ENCODE measurements around the gene ATRIP. TPM values are rescaled to one million over a fixed set of nuclear protein-coding genes. Genes with fewer than 3 reads are reported as not detected.
A peak's percentile ranks its signal among the peaks of the same experiment; 100 is the strongest.

The ATRIP gene
- polyA plus RNA-seq, 1 donor from 2014 or later = 11.1 TPM

DNA sequence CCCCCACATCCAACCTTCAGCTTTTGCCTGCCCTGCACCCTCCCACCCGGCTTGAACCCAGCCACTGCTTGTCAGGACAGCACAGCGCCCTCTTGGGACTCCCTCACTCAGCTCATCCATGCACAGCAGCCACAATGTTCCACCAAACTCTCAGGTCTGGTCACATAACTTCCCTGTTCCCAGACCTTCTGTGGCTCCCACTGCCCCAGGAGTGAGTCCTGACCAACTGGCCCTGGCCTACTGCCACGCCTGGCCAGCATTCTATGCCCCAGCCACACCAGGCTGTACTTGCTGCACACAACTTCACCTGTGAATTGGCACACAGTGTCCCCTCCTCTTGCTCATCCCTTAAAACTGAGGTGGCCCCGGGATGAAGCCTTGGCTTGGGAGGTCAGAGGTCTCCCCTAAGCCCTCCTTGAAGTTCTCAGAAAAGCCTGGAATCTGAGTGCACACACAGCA is 37.7 kb upstream of the ATRIP start:
- TF ChIP-seq RAD21 (conservative IDR thresholded peaks at IDR 0.05) = no peak
- TF ChIP-seq POLR2AphosphoS5 (IDR thresholded peaks at IDR 0.05) = peak; percentile 7
- Histone ChIP-seq H3K36me3 (ENCODE audit: insufficient read depth, low read length) (no peaks in the 10 kb centered on the region), H3K79me2 (replicated peaks; ENCODE audit: insufficient read depth, low read length) (no peaks in the 10 kb centered on the region), H3K27ac (ENCODE audit: low read length) (no peak overlapping the region), H3K27me3 (ENCODE audit: insufficient read depth, low read depth, low read length) (no peaks in the 10 kb centered on the region), H3F3A (ENCODE audit: insufficient read depth, low read length, poor library complexity, severe bottlenecking) (no peaks in the 10 kb centered on the region), H3K9me2 (ENCODE audit: insufficient read depth, low read length) (no peaks in the 10 kb centered on the region), H2AFZ (ENCODE audit: low read depth, low read length) (no peak overlapping the region), H3K4me2 (ENCODE audit: low read length) (no peak overlapping the region), H3K9me3 (ENCODE audit: low read length) (no peaks in the 10 kb centered on the region), H3K4me3 (ENCODE audit: low read length) (no peak overlapping the region), H3K9ac (ENCODE audit: low read length) (no peak overlapping the region), H4K20me1 (ENCODE audit: insufficient read depth) (no peaks in the 10 kb centered on the region)

DNA sequence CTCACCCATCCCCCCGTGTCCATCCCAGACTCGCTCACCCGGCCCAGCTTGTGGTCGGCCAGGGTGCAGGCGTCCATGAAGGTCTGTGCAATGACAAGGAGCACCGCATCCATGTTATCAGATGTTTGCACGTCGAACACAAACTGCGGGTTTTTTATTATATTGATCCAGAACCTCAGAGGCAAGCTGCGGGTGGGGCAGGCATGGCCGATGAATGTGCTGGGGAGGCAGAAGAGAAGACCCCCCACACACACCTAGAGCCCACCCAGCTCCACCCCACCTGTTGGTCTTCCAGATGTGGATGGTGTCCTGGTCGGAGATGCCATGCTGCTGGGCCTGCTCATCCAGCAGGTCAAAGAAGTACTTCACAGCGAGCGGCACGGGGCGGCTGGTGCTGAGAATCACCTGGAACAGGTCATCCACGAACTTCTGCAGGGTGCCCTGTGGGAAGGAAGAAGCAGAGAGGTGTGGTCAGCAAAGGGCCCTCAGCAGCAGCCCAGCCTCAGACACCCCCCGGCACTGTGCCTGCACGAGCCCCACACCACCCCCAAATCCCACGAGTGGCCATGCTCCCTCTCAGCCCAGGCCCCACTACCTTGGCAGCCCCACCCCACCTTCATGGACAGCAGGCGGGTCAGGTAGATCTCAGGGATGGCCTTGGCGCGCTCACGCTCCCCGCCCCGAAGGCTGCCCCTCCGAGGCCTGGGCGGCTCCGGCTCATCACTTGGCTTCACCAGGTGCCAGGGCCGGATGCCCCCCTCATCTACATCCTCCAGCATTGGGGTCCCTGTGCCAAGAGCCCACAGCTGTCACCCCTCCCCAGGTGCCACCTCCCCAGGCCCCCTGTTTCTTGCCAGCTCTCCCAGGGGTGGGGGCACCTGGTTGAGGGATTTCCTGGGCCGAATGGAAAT is 37.0 kb upstream of the ATRIP start:
- no peak overlapping the region for H3K9ac ChIP-seq (ENCODE audit: low read length)
- no peaks in the 10 kb centered on the region for H3K27me3 ChIP-seq (ENCODE audit: insufficient read depth, low read depth, low read length)
- H3K36me3 ChIP-seq (ENCODE audit: insufficient read depth, low read length) = no peaks in the 10 kb centered on the region
- no peak overlapping the region for H2AFZ ChIP-seq (ENCODE audit: low read depth, low read length)
- H3K27ac ChIP-seq (ENCODE audit: low read length) = no peak overlapping the region
- no peaks in the 10 kb centered on the region for H4K20me1 ChIP-seq (ENCODE audit: insufficient read depth)
- no peak overlapping the region for H3K4me3 ChIP-seq (ENCODE audit: low read length)
- H3K4me2 ChIP-seq (ENCODE audit: low read length) = no peak overlapping the region
- no peaks in the 10 kb centered on the region for H3K9me2 ChIP-seq (ENCODE audit: insufficient read depth, low read length)
- H3K9me3 ChIP-seq (ENCODE audit: low read length) = no peaks in the 10 kb centered on the region
- TF ChIP-seq POLR2AphosphoS5 (IDR thresholded peaks at IDR 0.05) = no peak
- TF ChIP-seq MXI1 (conservative IDR thresholded peaks at IDR 0.05; ENCODE audit: poor library complexity, severe bottlenecking) = no peak
- no peak for TF ChIP-seq EP300 (conservative IDR thresholded peaks at IDR 0.05; ENCODE audit: poor library complexity, severe bottlenecking)
- TF ChIP-seq SMC3 (conservative IDR thresholded peaks at IDR 0.05; ENCODE audit: poor library complexity) = no peak
- no peak for TF ChIP-seq EZH2 (IDR thresholded peaks at IDR 0.05; ENCODE audit: borderline replicate concordance, insufficient read depth, low read length, poor library complexity, severe bottlenecking)
- TF ChIP-seq RAD21 (conservative IDR thresholded peaks at IDR 0.05) = no peak
- TF ChIP-seq, protein P1, sequence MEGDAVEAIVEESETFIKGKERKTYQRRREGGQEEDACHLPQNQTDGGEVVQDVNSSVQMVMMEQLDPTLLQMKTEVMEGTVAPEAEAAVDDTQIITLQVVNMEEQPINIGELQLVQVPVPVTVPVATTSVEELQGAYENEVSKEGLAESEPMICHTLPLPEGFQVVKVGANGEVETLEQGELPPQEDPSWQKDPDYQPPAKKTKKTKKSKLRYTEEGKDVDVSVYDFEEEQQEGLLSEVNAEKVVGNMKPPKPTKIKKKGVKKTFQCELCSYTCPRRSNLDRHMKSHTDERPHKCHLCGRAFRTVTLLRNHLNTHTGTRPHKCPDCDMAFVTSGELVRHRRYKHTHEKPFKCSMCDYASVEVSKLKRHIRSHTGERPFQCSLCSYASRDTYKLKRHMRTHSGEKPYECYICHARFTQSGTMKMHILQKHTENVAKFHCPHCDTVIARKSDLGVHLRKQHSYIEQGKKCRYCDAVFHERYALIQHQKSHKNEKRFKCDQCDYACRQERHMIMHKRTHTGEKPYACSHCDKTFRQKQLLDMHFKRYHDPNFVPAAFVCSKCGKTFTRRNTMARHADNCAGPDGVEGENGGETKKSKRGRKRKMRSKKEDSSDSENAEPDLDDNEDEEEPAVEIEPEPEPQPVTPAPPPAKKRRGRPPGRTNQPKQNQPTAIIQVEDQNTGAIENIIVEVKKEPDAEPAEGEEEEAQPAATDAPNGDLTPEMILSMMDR (IDR thresholded peaks at IDR 0.05; ENCODE audit: poor library complexity, severe bottlenecking) = no peak
- no peak for TF ChIP-seq TAF1 (IDR thresholded peaks at IDR 0.05; ENCODE audit: low read depth)
- TF ChIP-seq, protein P2, sequence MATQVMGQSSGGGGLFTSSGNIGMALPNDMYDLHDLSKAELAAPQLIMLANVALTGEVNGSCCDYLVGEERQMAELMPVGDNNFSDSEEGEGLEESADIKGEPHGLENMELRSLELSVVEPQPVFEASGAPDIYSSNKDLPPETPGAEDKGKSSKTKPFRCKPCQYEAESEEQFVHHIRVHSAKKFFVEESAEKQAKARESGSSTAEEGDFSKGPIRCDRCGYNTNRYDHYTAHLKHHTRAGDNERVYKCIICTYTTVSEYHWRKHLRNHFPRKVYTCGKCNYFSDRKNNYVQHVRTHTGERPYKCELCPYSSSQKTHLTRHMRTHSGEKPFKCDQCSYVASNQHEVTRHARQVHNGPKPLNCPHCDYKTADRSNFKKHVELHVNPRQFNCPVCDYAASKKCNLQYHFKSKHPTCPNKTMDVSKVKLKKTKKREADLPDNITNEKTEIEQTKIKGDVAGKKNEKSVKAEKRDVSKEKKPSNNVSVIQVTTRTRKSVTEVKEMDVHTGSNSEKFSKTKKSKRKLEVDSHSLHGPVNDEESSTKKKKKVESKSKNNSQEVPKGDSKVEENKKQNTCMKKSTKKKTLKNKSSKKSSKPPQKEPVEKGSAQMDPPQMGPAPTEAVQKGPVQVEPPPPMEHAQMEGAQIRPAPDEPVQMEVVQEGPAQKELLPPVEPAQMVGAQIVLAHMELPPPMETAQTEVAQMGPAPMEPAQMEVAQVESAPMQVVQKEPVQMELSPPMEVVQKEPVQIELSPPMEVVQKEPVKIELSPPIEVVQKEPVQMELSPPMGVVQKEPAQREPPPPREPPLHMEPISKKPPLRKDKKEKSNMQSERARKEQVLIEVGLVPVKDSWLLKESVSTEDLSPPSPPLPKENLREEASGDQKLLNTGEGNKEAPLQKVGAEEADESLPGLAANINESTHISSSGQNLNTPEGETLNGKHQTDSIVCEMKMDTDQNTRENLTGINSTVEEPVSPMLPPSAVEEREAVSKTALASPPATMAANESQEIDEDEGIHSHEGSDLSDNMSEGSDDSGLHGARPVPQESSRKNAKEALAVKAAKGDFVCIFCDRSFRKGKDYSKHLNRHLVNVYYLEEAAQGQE (IDR thresholded peaks at IDR 0.05; ENCODE audit: borderline replicate concordance) = no peak
- no peaks in the 10 kb centered on the region for H3K79me2 ChIP-seq (replicated peaks; ENCODE audit: insufficient read depth, low read length)
- no peaks in the 10 kb centered on the region for H3F3A ChIP-seq (ENCODE audit: insufficient read depth, low read length, poor library complexity, severe bottlenecking)

Measured in neural cell (in vitro differentiated cells).